SJSA1 (cell line): Measurements from ENCODE around the gene ZNF618. TPM values are rescaled to one million over a fixed set of nuclear protein-coding genes. Genes with fewer than 3 reads are reported as not detected.

ENCODE experiments used
- DNase-seq, 2 experiments: peaks; one replicate each; pipeline ENCODE4 v3.0.0-alpha.2; 2015 to 2020; ENCODE audit warnings: low spot score in 2 of 2, low read depth in 1 of 2
- H3K27ac ChIP-seq: fragments of 250-450 bp; sonication (Bioruptor Pico); 2 replicates; pipeline ENCODE4 v1.5.1; 2020; ENCODE audit warnings: mild to moderate bottlenecking, moderate library complexity
- H3K27me3 ChIP-seq: fragments of 250-450 bp; sonication (Bioruptor Pico); replicated peaks from 2 replicates; pipeline ENCODE4 v1.5.1; 2020; ENCODE audit warnings: mild to moderate bottlenecking, moderate library complexity
- H3K36me3 ChIP-seq: fragments of 250-450 bp; sonication (Bioruptor Pico); 2 replicates; pipeline ENCODE4 v1.5.1; 2020; ENCODE audit warnings: mild to moderate bottlenecking
- H3K4me1 ChIP-seq: fragments of 250-450 bp; sonication (Bioruptor Pico); replicated peaks from 2 replicates; pipeline ENCODE4 v1.6.1; 2021; ENCODE audit warnings: mild to moderate bottlenecking
- H3K4me3 ChIP-seq: fragments of 250-450 bp; sonication (Bioruptor Pico); 2 replicates; pipeline ENCODE4 v1.5.1; 2020; ENCODE audit warnings: mild to moderate bottlenecking
- H3K9me3 ChIP-seq: fragments of 250-450 bp; sonication (Bioruptor Pico); replicated peaks from 2 replicates; pipeline ENCODE4 v1.5.1; 2020; ENCODE audit warnings: mild to moderate bottlenecking
- total RNA-seq: library from RNA; depleted of rRNA; stranded (reverse); fragments of >200 nt; shearing (Covaris generic); gene quantifications from 2 replicates; pipeline ENCODE4 v1.2.3, GENCODE V29; 2014

ZNF618 gene
- total RNA-seq, 1 experiment from 2014 or later, result 4.7 TPM

GRCh38 chr9:114017741-114018715 lies 141.9 kb downstream of the ZNF618 start:
- H3K27ac ChIP-seq, result no peak overlapping the region
- peak in 1 of 2 experiments; percentile 22 for DNase-seq

GRCh38 chr9:114021578-114021977 lies 145.5 kb downstream of the ZNF618 start:
- Histone ChIP-seq H3K9me3 (no peaks in the 10 kb centered on the region), H3K4me3 (no peak overlapping the region), H3K36me3 (peaks cover 24% of the 10 kb centered on the region), H3K27me3 (no peaks in the 10 kb centered on the region), H3K27ac (no peak overlapping the region), H3K4me1 (no peaks in the 10 kb centered on the region)
- no peak for DNase-seq

More at GRCh38 chr9:114017741-114018715, 141.9 kb downstream of the ZNF618 start:
- Histone ChIP-seq H3K9me3 (no peaks in the 10 kb centered on the region), H3K27me3 (no peaks in the 10 kb centered on the region), H3K4me1 (no peaks in the 10 kb centered on the region), H3K4me3 (no peak overlapping the region), H3K36me3 (peaks cover 20% of the 10 kb centered on the region; the same call in 1 of the 2 replicates)

GRCh38 chr9:114023961-114024360 lies 147.9 kb downstream of the ZNF618 start:
- H3K27me3 ChIP-seq, result no peaks in the 10 kb centered on the region
- DNase-seq, result no peak
- no peak overlapping the region for H3K4me3 ChIP-seq
- no peak overlapping the region for H3K27ac ChIP-seq
- peaks cover 23% of the 10 kb centered on the region for H3K36me3 ChIP-seq
- H3K4me1 ChIP-seq, result no peaks in the 10 kb centered on the region
- H3K9me3 ChIP-seq, result no peaks in the 10 kb centered on the region

- no peak overlapping the region for H3K4me3 ChIP-seq
- H3K4me1 ChIP-seq, result no peaks in the 10 kb centered on the region
- H3K9me3 ChIP-seq, result no peaks in the 10 kb centered on the region
- H3K27ac ChIP-seq, result no peak overlapping the region
- peak; percentile 12 to 22 for DNase-seq
- H3K36me3 ChIP-seq, result peaks cover 16% of the 10 kb centered on the region
- H3K27me3 ChIP-seq, result no peaks in the 10 kb centered on the region
These were observed 149.2 kb downstream of the ZNF618 start for GRCh38 chr9:114025196-114025753.

- Histone ChIP-seq H3K9me3 (no peaks in the 10 kb centered on the region), H3K4me1 (no peaks in the 10 kb centered on the region), H3K4me3 (no peak overlapping the region), H3K36me3 (peaks cover 16% of the 10 kb centered on the region), H3K27me3 (no peaks in the 10 kb centered on the region), H3K27ac (no peak overlapping the region)
- DNase-seq, result peak in 1 of 2 experiments; percentile 8
These were observed 149.7 kb downstream of the ZNF618 start for GRCh38 chr9:114025760-114026159.

GRCh38 chr9:114026335-114026734 lies 150.2 kb downstream of the ZNF618 start:
- peaks cover 13% of the 10 kb centered on the region for H3K36me3 ChIP-seq
- no peaks in the 10 kb centered on the region for H3K27me3 ChIP-seq
- no peak for DNase-seq

GRCh38 chr9:114027159-114027862 lies 151.2 kb downstream of the ZNF618 start:
- DNase-seq, result peak in 1 of 2 experiments; percentile 22
- peaks cover 6% of the 10 kb centered on the region for H3K36me3 ChIP-seq
- H3K9me3 ChIP-seq, result no peaks in the 10 kb centered on the region
- H3K27me3 ChIP-seq, result no peaks in the 10 kb centered on the region
- no peaks in the 10 kb centered on the region for H3K4me1 ChIP-seq
- H3K27ac ChIP-seq, result no peak overlapping the region
- H3K4me3 ChIP-seq, result no peak overlapping the region

More at GRCh38 chr9:114026335-114026734, 150.2 kb downstream of the ZNF618 start:
- no peaks in the 10 kb centered on the region for H3K9me3 ChIP-seq
- H3K4me1 ChIP-seq, result no peaks in the 10 kb centered on the region
- H3K27ac ChIP-seq, result no peak overlapping the region
- H3K4me3 ChIP-seq, result no peak overlapping the region

- no peak overlapping the region for H3K27ac ChIP-seq
- peak in 1 of 2 experiments; percentile 14 for DNase-seq
- no peaks in the 10 kb centered on the region for H3K9me3 ChIP-seq
- peaks cover 10% of the 10 kb centered on the region for H3K36me3 ChIP-seq
- H3K4me1 ChIP-seq, result no peaks in the 10 kb centered on the region
- H3K27me3 ChIP-seq, result no peaks in the 10 kb centered on the region
- no peak overlapping the region for H3K4me3 ChIP-seq
These were observed 151.9 kb downstream of the ZNF618 start for GRCh38 chr9:114027863-114028465.

GRCh38 chr9:114028646-114029045 lies 152.5 kb downstream of the ZNF618 start:
- Histone ChIP-seq H3K27ac (no peak overlapping the region), H3K4me3 (no peak overlapping the region), H3K4me1 (no peaks in the 10 kb centered on the region)

GRCh38 chr9:114029311-114030170 lies 153.4 kb downstream of the ZNF618 start:
- peak in 1 of 2 experiments; percentile 16 for DNase-seq
- H3K27ac ChIP-seq, result no peak overlapping the region
- H3K4me1 ChIP-seq, result no peaks in the 10 kb centered on the region
- H3K36me3 ChIP-seq, result peaks cover 18% of the 10 kb centered on the region
- no peaks in the 10 kb centered on the region for H3K27me3 ChIP-seq
- H3K4me3 ChIP-seq, result no peak overlapping the region
- H3K9me3 ChIP-seq, result no peaks in the 10 kb centered on the region

More at GRCh38 chr9:114028646-114029045, 152.5 kb downstream of the ZNF618 start:
- Histone ChIP-seq H3K27me3 (no peaks in the 10 kb centered on the region), H3K36me3 (peaks cover 16% of the 10 kb centered on the region), H3K9me3 (no peaks in the 10 kb centered on the region)
- DNase-seq, result no peak

GRCh38 chr9:114030364-114030763 lies 154.3 kb downstream of the ZNF618 start:
- DNase-seq, result peak in 1 of 2 experiments; percentile 31
- H3K36me3 ChIP-seq, result peaks cover 16% of the 10 kb centered on the region
- H3K4me3 ChIP-seq, result no peak overlapping the region
- no peak overlapping the region for H3K27ac ChIP-seq
- H3K9me3 ChIP-seq, result no peaks in the 10 kb centered on the region
- H3K27me3 ChIP-seq, result no peaks in the 10 kb centered on the region
- no peaks in the 10 kb centered on the region for H3K4me1 ChIP-seq

- no peaks in the 10 kb centered on the region for H3K4me1 ChIP-seq
- peak in 1 of 2 experiments; percentile 26 for DNase-seq
- no peak overlapping the region for H3K27ac ChIP-seq
- H3K27me3 ChIP-seq, result no peaks in the 10 kb centered on the region
- H3K9me3 ChIP-seq, result no peaks in the 10 kb centered on the region
- H3K36me3 ChIP-seq, result peaks cover 20% of the 10 kb centered on the region
- no peak overlapping the region for H3K4me3 ChIP-seq
These were observed 155.0 kb downstream of the ZNF618 start for GRCh38 chr9:114031037-114031630.
